A549 (cell line): ENCODE results near the gene PCID2.

Source experiments
- CEBPB ChIP-seq, 2 experiments: fragments of >200 bp in 1 of 2; sonication (Bioruptor Twin) in 1 of 2; formaldehyde crosslinking in 1 of 2; IDR thresholded peaks; 2 replicates each; pipeline ENCODE4 v1.6.1; 2012 to 2016
- CTCF ChIP-seq: fragments of >200 bp; sonication (Bioruptor Twin); formaldehyde crosslinking; IDR thresholded peaks from 3 replicates; pipeline ENCODE4 v1.5.1; 2016
- RNF2 ChIP-seq: fragments of 200-600 bp; sonication (generic); IDR thresholded peaks from 2 replicates; pipeline ENCODE4 v1.6.1; 2016; ENCODE audit warnings: low read depth, mild to moderate bottlenecking, antibody characterized with exemption, moderate library complexity, borderline replicate concordance
- TP53 ChIP-seq: fragments of 250-450 bp; sonication (Bioruptor Pico); IDR thresholded peaks from 2 replicates; pipeline ENCODE4 v1.5.0; 2021; ENCODE audit warnings: mild to moderate bottlenecking, moderate library complexity

- TF ChIP-seq CTCF = no peak
- no peak for TF ChIP-seq RNF2
- no peak for TF ChIP-seq CEBPB (IDR thresholded peaks at IDR 0.05)
- no peak for TF ChIP-seq TP53 (CRISPR knock-in tag)
These were observed 32.2 kb downstream of the PCID2 start for GRCh38 chr13:113176280-113176679.
